ENCODE results near the gene SCGB1D4. TPM values are rescaled to one million over a fixed set of nuclear protein-coding genes. Genes with fewer than 3 reads are reported as not detected.

Gene SCGB1D4
- total RNA-seq, 4 donors from 2014 or later: not detected

GRCh38 chr11:62256281-62256680, 42.6 kb downstream of the SCGB1D4 start:
- no peak for TF ChIP-seq CTCF (IDR thresholded peaks at IDR 0.05)
- no peak for TF ChIP-seq EP300 (IDR thresholded peaks at IDR 0.05)
- TF ChIP-seq POLR2A (IDR thresholded peaks at IDR 0.05): no peak
- TF ChIP-seq POLR2AphosphoS5 (IDR thresholded peaks at IDR 0.05): no peak
- Histone ChIP-seq H3K27me3 (no peaks in the 10 kb centered on the region), H3K4me1 (no peaks in the 10 kb centered on the region), H3K4me3 (no peak overlapping the region), H3K36me3 (no peaks in the 10 kb centered on the region), H3K27ac (no peak overlapping the region), H3K9me3 (peaks cover 16% of the 10 kb centered on the region)
- 85% methylated on average over 2 of the region's 2 CpGs for WGBS
- no peak for DNase-seq (ENCODE audit: low spot score in 2 of 2)

DNA sequence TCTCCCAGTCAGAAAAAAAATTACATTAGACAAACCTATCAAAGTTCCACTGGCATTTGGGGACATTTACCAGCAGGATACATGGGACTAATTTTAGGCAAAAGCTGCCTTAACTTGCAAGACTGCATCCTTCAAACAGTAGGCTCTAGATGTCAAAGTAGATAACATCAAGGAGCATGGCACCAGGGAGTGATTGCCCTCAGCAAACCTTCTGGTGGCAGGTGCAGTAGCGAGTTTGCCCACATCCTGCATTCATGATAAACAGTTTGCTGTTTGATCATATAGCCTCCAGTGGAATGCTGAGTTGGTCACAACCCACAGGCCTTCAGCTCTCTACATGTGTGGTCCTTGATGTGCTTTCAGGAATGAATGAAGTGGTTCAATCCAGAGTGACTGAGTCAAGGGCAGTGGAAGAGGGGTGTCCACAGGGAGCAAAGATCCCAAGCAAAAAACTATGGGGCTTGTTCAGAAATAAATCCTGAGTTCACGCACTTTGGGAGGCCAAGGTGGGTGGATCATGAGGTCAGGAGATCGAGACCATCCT, 44.8 kb downstream of the SCGB1D4 start:
- TF ChIP-seq CTCF (IDR thresholded peaks at IDR 0.05) (no peak), POLR2AphosphoS5 (IDR thresholded peaks at IDR 0.05) (no peak), POLR2A (IDR thresholded peaks at IDR 0.05) (no peak), EP300 (IDR thresholded peaks at IDR 0.05) (no peak)
- Histone ChIP-seq H3K36me3 (no peaks in the 10 kb centered on the region), H3K4me1 (no peaks in the 10 kb centered on the region), H3K9me3 (peaks cover 25% of the 10 kb centered on the region), H3K27me3 (peaks cover 6% of the 10 kb centered on the region), H3K4me3 (no peak overlapping the region), H3K27ac (no peak overlapping the region)
- DNase-seq (ENCODE audit: low spot score in 2 of 2): no peak
- WGBS: 69% methylated on average over 3 of the region's 3 CpGs

DNA sequence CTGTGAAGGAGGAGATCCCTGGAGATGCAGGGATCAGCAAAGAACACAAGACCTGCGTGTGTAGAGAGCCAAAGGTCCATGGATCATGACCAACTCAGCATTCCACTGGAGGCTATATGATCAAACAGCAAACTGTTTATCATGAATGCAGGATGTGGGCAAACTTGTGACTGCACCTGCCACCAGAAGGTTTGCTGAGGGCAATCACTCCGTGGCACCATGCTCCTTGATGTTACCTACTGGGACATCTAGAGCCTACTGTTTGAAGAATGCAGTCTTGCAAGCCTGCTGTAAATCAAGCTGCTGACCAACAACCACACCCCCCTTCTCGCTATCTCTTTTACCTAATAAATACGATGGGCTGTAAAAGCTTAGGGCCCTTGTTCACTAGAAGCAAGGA, 47.2 kb downstream of the SCGB1D4 start:
- no peak overlapping the region for H3K27ac ChIP-seq
- H3K4me1 ChIP-seq: no peaks in the 10 kb centered on the region
- H3K4me3 ChIP-seq: no peak overlapping the region
- peaks cover 6% of the 10 kb centered on the region for H3K27me3 ChIP-seq
- no peak for TF ChIP-seq POLR2AphosphoS5 (IDR thresholded peaks at IDR 0.05)
- TF ChIP-seq POLR2A (IDR thresholded peaks at IDR 0.05): no peak
- no peak for TF ChIP-seq EP300 (IDR thresholded peaks at IDR 0.05)
- TF ChIP-seq CTCF (IDR thresholded peaks at IDR 0.05): no peak
- H3K9me3 ChIP-seq: peaks cover 25% of the 10 kb centered on the region
- no peak for DNase-seq (ENCODE audit: low spot score in 2 of 2)
- no peaks in the 10 kb centered on the region for H3K36me3 ChIP-seq
- WGBS: 70% methylated on average over 4 of the region's 4 CpGs

Other genes with a start within 250 kb of the SCGB1D4 start
- gene INCENP, start 175.1 kb downstream of the SCGB1D4 start, total RNA-seq: 10 to 100 TPM; 31.6 to 52.4 (median 33.9) TPM
- not detected for gene SCGB1D1, start 108.9 kb downstream of the SCGB1D4 start, total RNA-seq
- 10 to 100 TPM in 1 of 4 donors, 1 to 10 TPM in 3; 3.9 to 37.4 (median 6.2) TPM for gene SCGB2A1, start 90.4 kb downstream of the SCGB1D4 start, total RNA-seq
- gene SCGB1D2, start 56.8 kb downstream of the SCGB1D4 start, total RNA-seq: 1,000 to 10,000 TPM in 1 of 4 donors, 100 to 1,000 TPM in 3; 278 to 1,370 (median 516) TPM
- 1,000 to 10,000 TPM in 3 of 4 donors, 100 to 1,000 TPM in 1; 737 to 2,318 (median 1,548) TPM for gene SCGB2A2, start 28.9 kb downstream of the SCGB1D4 start, total RNA-seq
- 10 to 100 TPM in 1 of 4 donors, 1 to 10 TPM in 3; 2.5 to 10.5 (median 5.2) TPM for gene ASRGL1, start 38.4 kb upstream of the SCGB1D4 start, total RNA-seq
- gene SCGB1A1, start 120.0 kb upstream of the SCGB1D4 start, total RNA-seq: not detected
- 1,000 to 10,000 TPM; 1,174 to 1,475 (median 1,322) TPM for gene AHNAK, start 247.7 kb upstream of the SCGB1D4 start, total RNA-seq